NCI-H1930 (cell line): ENCODE measurements around the gene ZBED1.
"Not testable (repeated sequence)": the region's sequence is repeated elsewhere in the genome, so short reads cannot be mapped to it uniquely, and the experiment has no call there.

Experiments used
- DNase-seq, 2 experiments: peaks; one replicate each; lab custom pipeline; 2025; lab: John Stamatoyannopoulos, UW

ZBED1 gene

GRCh38 chrX:2519638-2520037 lies 18.9 kb upstream of the ZBED1 start:
- DNase-seq, result not testable (repeated sequence)

GRCh38 chrX:2517055-2517454 lies 16.3 kb upstream of the ZBED1 start:
- no peak for DNase-seq

- DNase-seq, result no peak
Observed at GRCh38 chrX:2516623-2517022, 15.8 kb upstream of the ZBED1 start.

- no peak for DNase-seq
Observed at GRCh38 chrX:2514131-2514530, 13.4 kb upstream of the ZBED1 start.

- DNase-seq, result no peak
Observed at GRCh38 chrX:2513121-2513664, 12.4 kb upstream of the ZBED1 start.

- DNase-seq, result no peak
Observed at GRCh38 chrX:2512501-2512900, 11.7 kb upstream of the ZBED1 start.

GRCh38 chrX:2511326-2511725 lies 10.6 kb upstream of the ZBED1 start:
- no peak for DNase-seq

- DNase-seq, result no peak
Observed at GRCh38 chrX:2508648-2509335, 8.0 kb upstream of the ZBED1 start.

- DNase-seq, result no peak
Observed at GRCh38 chrX:2507904-2508627, 7.3 kb upstream of the ZBED1 start.

- no peak for DNase-seq
Observed at GRCh38 chrX:2507196-2507595, 6.4 kb upstream of the ZBED1 start.

- not testable (repeated sequence) for DNase-seq
Observed at GRCh38 chrX:2505341-2505740, 4.6 kb upstream of the ZBED1 start.

GRCh38 chrX:2504706-2505332 lies 4.0 kb upstream of the ZBED1 start:
- no peak for DNase-seq

- DNase-seq, result no peak
Observed at GRCh38 chrX:2503591-2504500, 3.1 kb upstream of the ZBED1 start.

- DNase-seq, result no peak
Observed at GRCh38 chrX:2502668-2503519, 2.1 kb upstream of the ZBED1 start.

GRCh38 chrX:2502120-2502667 lies 1.4 kb upstream of the ZBED1 start:
- no peak for DNase-seq

GRCh38 chrX:2501559-2502102 lies 855 bp upstream of the ZBED1 start:
- DNase-seq, result no peak

- DNase-seq, result no peak
Observed at GRCh38 chrX:2500091-2500802, 529 bp downstream of the ZBED1 start.

GRCh38 chrX:2499507-2499906 lies 1.3 kb downstream of the ZBED1 start:
- DNase-seq, result no peak

GRCh38 chrX:2498781-2499302 lies 1.9 kb downstream of the ZBED1 start:
- no peak for DNase-seq
